Panc1 (cell line): ENCODE results near the gene COA6.

ENCODE experiments used
- CTCF ChIP-seq: fragments of 450-650 bp; IDR thresholded peaks from 2 replicates; pipeline ENCODE4 v1.5.1; 2017; ENCODE audit warnings: mild to moderate bottlenecking
- REST ChIP-seq, 2 experiments: IDR thresholded peaks; 2 replicates each; pipeline ENCODE4 v1.6.1; 2011 to 2012; ENCODE audit warnings: low read depth in 2 of 2, control low read depth in 1 of 2, low read length in 1 of 2, mild to moderate bottlenecking in 1 of 2, moderate library complexity in 1 of 2; ENCODE audit not compliant: insufficient read depth in 1 of 2

- TF ChIP-seq CTCF (no peak), REST (IDR thresholded peaks at IDR 0.05; ENCODE audit: insufficient read depth in 1 of 2, low read depth in 2 of 2, low read length in 1 of 2) (no peak)
These were observed 54.8 kb downstream of the COA6 start for GRCh38 chr1:234427950-234428646.
